ENCODE results near the gene PPP6R2. TPM values are rescaled to one million over a fixed set of nuclear protein-coding genes. Genes with fewer than 3 reads are reported as not detected.

PPP6R2 gene
- total RNA-seq, 2 donors from 2014 or later: 58.7 to 81.2 TPM

DNA sequence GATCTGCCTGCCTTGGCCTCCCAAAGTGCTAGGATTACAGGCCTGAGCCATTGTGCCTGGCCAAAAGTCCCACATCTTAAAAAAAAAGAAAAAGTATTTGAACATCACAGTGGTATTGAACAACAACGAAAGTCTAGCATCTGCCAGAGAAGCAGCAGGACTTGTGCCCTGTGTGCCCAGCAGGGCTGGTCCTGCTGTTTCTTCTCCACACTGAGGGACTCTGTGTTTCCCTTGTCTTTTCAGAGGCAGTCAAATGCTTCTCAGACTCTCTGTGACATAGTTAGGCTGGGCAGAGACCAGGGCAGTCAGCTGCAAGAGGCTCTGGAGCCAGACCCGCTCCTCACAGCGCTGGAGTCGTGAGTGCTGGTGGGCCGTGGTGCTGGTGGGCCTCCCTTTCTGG, 75.5 kb downstream of the PPP6R2 start:
- no peak overlapping the region for H3K9ac ChIP-seq (ENCODE audit: extremely low read depth, low read length, poor library complexity, severe bottlenecking)
- Mint-ChIP-seq H3K27ac (no peak overlapping the region), H3K27me3 (ENCODE audit: insufficient read depth) (no peaks in the 10 kb centered on the region), H3K4me1 (no peaks in the 10 kb centered on the region), H3K36me3 (ENCODE audit: low read depth) (peaks cover 54% of the 10 kb centered on the region), H3K9me3 (no peaks in the 10 kb centered on the region), H3K4me3 (no peak overlapping the region)
- DNase-seq: no peak
- peaks cover 79% of the 10 kb centered on the region for H3K36me3 ChIP-seq (ENCODE audit: control insufficient read depth, insufficient read depth, low read length)
- TF ChIP-seq, protein P1, sequence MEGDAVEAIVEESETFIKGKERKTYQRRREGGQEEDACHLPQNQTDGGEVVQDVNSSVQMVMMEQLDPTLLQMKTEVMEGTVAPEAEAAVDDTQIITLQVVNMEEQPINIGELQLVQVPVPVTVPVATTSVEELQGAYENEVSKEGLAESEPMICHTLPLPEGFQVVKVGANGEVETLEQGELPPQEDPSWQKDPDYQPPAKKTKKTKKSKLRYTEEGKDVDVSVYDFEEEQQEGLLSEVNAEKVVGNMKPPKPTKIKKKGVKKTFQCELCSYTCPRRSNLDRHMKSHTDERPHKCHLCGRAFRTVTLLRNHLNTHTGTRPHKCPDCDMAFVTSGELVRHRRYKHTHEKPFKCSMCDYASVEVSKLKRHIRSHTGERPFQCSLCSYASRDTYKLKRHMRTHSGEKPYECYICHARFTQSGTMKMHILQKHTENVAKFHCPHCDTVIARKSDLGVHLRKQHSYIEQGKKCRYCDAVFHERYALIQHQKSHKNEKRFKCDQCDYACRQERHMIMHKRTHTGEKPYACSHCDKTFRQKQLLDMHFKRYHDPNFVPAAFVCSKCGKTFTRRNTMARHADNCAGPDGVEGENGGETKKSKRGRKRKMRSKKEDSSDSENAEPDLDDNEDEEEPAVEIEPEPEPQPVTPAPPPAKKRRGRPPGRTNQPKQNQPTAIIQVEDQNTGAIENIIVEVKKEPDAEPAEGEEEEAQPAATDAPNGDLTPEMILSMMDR (conservative IDR thresholded peaks at IDR 0.05): no peak
- no peak overlapping the region for H3K27ac ChIP-seq (ENCODE audit: low read depth, low read length)
- H3K4me3 ChIP-seq (ENCODE audit: low read length): no peak overlapping the region
- 96 to 99% methylated on average over 5 of the region's 5 CpGs for WGBS, 2 experiments (ENCODE audit: insufficient coverage in 1 of 2, insufficient read length in 1 of 2)
- H3K27me3 ChIP-seq (ENCODE audit: control insufficient read depth, insufficient read depth, low read length, poor library complexity, severe bottlenecking): no peaks in the 10 kb centered on the region
- peaks cover 5% of the 10 kb centered on the region for H3K4me1 ChIP-seq (ENCODE audit: control insufficient read depth, insufficient read depth, low read length)
- H3K9me3 ChIP-seq (ENCODE audit: control insufficient read depth, low read length): no peaks in the 10 kb centered on the region

DNA sequence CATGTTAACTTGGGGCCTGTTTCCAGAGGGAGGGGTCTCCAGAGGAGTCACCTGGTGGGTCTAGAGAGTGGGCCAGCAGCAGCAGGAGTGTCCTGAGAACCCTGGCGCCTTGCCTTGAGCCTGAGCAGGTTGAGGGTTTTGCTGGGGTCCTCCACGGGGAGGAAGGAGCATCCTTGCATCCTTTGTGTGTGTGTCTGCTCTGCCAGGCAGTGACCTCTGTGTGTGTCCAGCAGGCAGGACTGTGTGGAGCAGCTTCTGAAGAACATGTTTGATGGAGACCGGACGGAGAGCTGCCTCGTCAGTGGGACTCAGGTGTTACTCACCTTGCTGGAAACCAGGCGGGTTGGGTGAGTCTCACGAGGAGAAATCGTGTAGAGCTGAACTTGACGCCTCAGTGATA, 76.0 kb downstream of the PPP6R2 start:
- Histone ChIP-seq H3K36me3 (ENCODE audit: control insufficient read depth, insufficient read depth, low read length) (peaks cover 79% of the 10 kb centered on the region), H3K9me3 (ENCODE audit: control insufficient read depth, low read length) (no peaks in the 10 kb centered on the region), H3K4me1 (ENCODE audit: control insufficient read depth, insufficient read depth, low read length) (peaks cover 5% of the 10 kb centered on the region), H3K4me3 (ENCODE audit: low read length) (no peak overlapping the region), H3K27ac (ENCODE audit: low read depth, low read length) (no peak overlapping the region), H3K27me3 (ENCODE audit: control insufficient read depth, insufficient read depth, low read length, poor library complexity, severe bottlenecking) (no peaks in the 10 kb centered on the region), H3K9ac (ENCODE audit: extremely low read depth, low read length, poor library complexity, severe bottlenecking) (no peak overlapping the region)
- Mint-ChIP-seq H3K27ac (no peak overlapping the region), H3K4me1 (no peaks in the 10 kb centered on the region), H3K27me3 (ENCODE audit: insufficient read depth) (no peaks in the 10 kb centered on the region), H3K9me3 (no peaks in the 10 kb centered on the region), H3K36me3 (ENCODE audit: low read depth) (peaks cover 55% of the 10 kb centered on the region), H3K4me3 (no peak overlapping the region)
- TF ChIP-seq, protein P1 (conservative IDR thresholded peaks at IDR 0.05): no peak
- WGBS, 2 experiments (ENCODE audit: insufficient coverage in 1 of 2, insufficient read length in 1 of 2): 95 to 97% methylated on average over 9 of the region's 9 CpGs
- no peak for DNase-seq

- TF ChIP-seq, protein P1 (conservative IDR thresholded peaks at IDR 0.05): no peak
- no peak overlapping the region for H3K4me3 ChIP-seq (ENCODE audit: low read length)
- no peaks in the 10 kb centered on the region for H3K9me3 ChIP-seq (ENCODE audit: control insufficient read depth, low read length)
- Mint-ChIP-seq H3K36me3 (ENCODE audit: low read depth) (peaks cover 56% of the 10 kb centered on the region), H3K27ac (peak overlapping the region; percentile 69), H3K9me3 (no peaks in the 10 kb centered on the region), H3K27me3 (ENCODE audit: insufficient read depth) (no peaks in the 10 kb centered on the region), H3K4me1 (no peaks in the 10 kb centered on the region), H3K4me3 (no peak overlapping the region)
- 95 to 96% methylated on average over 4 to 10 of the region's 10 CpGs for WGBS, 2 experiments (ENCODE audit: insufficient coverage in 1 of 2, insufficient read length in 1 of 2)
- no peak overlapping the region for H3K9ac ChIP-seq (ENCODE audit: extremely low read depth, low read length, poor library complexity, severe bottlenecking)
- peaks cover 82% of the 10 kb centered on the region for H3K36me3 ChIP-seq (ENCODE audit: control insufficient read depth, insufficient read depth, low read length)
- H3K27ac ChIP-seq (ENCODE audit: low read depth, low read length): no peak overlapping the region
- peaks cover 5% of the 10 kb centered on the region for H3K4me1 ChIP-seq (ENCODE audit: control insufficient read depth, insufficient read depth, low read length)
- no peak for DNase-seq
- no peaks in the 10 kb centered on the region for H3K27me3 ChIP-seq (ENCODE audit: control insufficient read depth, insufficient read depth, low read length, poor library complexity, severe bottlenecking)
These were observed 76.9 kb downstream of the PPP6R2 start for GRCh38 chr22:50420015-50420414.

All from endodermal cell (in vitro differentiated cells).